ENCODE measurements around the gene BIVM. TPM values are rescaled to one million over a fixed set of nuclear protein-coding genes. Genes with fewer than 3 reads are reported as not detected.

BIVM gene, protein sequence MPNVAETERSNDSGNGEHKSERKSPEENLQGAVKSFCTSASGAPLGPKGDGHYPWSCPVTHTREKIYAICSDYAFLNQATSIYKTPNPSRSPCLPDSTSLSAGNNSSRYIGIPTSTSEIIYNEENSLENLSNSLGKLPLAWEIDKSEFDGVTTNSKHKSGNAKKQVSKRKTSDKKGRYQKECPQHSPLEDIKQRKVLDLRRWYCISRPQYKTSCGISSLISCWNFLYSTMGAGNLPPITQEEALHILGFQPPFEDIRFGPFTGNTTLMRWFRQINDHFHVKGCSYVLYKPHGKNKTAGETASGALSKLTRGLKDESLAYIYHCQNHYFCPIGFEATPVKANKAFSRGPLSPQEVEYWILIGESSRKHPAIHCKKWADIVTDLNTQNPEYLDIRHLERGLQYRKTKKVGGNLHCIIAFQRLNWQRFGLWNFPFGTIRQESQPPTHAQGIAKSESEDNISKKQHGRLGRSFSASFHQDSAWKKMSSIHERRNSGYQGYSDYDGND
- 10 to 100 TPM in 11 of 12 donors, not detected in 1; 24.6 to 53.0 (median 33.5) TPM for polyA plus RNA-seq (ENCODE audit: insufficient read length in 12 of 12)
- long read RNA-seq, donor 1, partial matches to known transcripts = 8 of 8 reads
- long read RNA-seq, donor 1, other reads (novel, unspliced or antisense) = 0 of 8 reads
- long read RNA-seq, donor 2, partial matches to known transcripts = 0 of 2 reads
- long read RNA-seq, donor 2, other reads (novel, unspliced or antisense) = 0 of 2 reads
- long read RNA-seq, donor 3, partial matches to known transcripts = 0 of 1 reads
- long read RNA-seq, donor 3, other reads (novel, unspliced or antisense) = 0 of 1 reads
- long read RNA-seq, donor 4, partial matches to known transcripts = 0 of 3 reads
- long read RNA-seq, donor 4, other reads (novel, unspliced or antisense) = 0 of 3 reads
- long read RNA-seq, donor 5, partial matches to known transcripts = 0 of 12 reads
- long read RNA-seq, donor 5, other reads (novel, unspliced or antisense) = 5 of 12 reads
- long read RNA-seq, donor 6, partial matches to known transcripts = 0 of 3 reads
- long read RNA-seq, donor 6, other reads (novel, unspliced or antisense) = 0 of 3 reads
- long read RNA-seq, donor 7, partial matches to known transcripts = 0 of 3 reads
- long read RNA-seq, donor 7, other reads (novel, unspliced or antisense) = 0 of 3 reads
- long read RNA-seq, donor 8, partial matches to known transcripts = 0 of 2 reads
- long read RNA-seq, donor 8, other reads (novel, unspliced or antisense) = 0 of 2 reads
- long read RNA-seq, donor 9, partial matches to known transcripts = 0 of 2 reads
- long read RNA-seq, donor 9, other reads (novel, unspliced or antisense) = 0 of 2 reads
- long read RNA-seq, donor 10, partial matches to known transcripts = 0 of 3 reads
- long read RNA-seq, donor 10, other reads (novel, unspliced or antisense) = 0 of 3 reads
- long read RNA-seq, donor 11, partial matches to known transcripts = 0 of 3 reads
- long read RNA-seq, donor 11, other reads (novel, unspliced or antisense) = 0 of 3 reads

DNA sequence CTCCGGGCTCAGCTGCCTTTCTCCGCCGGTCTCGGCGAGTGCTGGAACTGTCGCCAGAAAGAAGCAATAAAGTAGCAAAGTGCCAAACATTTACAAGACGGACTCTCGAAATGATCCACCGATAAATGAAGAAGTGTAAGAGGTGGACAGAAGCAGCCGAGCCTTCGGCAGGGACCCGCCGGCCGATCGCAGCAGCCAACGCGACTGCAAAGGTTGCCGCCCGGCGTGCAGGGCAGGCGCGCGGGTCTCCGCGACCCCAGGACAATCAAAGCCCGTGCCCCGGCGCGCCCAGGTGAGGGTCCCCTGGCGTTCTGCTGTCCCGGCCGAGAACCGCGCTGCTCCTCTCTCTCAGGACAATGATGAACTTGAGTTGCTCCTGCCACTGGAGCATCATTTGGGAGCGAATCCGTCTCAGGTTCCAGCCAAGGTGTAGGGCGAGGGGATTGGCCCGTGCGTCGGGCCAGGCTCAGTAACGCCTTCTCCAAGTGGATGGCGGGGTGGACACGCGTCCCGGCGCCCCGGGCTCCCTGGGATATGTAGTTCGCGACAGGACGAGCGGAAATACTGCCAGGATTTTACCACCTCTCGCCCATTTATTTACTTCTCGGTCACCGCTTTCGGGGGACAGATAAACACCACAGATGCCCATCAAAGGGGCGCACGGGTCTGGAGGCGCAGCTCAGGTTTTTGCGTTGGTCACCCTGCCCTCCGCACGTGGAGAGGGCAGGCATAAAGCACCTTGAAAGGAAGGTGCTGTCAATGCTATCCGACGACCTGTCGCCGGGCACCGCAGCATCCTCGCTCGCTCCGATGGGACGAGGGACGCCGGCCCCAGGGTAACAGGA, at the start of gene BIVM, which contains the start of gene POGLUT2:
Gene BIVM (plus strand): TSS at position 539 of the 845 bp plus-strand sequence. CDS start 8,149 bp downstream, outside the sequence.
Gene POGLUT2 (minus strand): TSS at position 396 of the 845 bp plus-strand sequence. CDS start 306 bp downstream, at position 90.
- peak; percentile 93 for DNase-seq

DNA sequence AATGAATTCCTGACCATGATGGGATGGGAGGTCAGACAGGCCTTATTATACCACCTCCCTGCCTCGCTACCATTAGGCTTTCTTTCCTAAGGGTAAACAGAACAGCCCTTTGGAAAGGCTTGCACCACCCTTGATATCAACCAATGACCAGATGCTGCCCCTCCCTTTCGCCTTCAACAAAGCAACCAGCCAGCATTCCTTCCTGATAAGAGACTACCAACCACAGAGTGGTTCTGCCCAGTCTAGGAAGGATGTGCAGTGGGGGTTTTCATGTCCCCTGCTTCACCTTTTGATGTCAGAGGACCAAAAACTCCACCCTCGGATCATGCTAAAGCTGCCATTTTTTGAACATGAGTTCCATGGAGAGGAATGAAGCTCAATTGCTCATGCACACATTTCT, 47.0 kb upstream of the BIVM start:
- no peak for DNase-seq

DNA sequence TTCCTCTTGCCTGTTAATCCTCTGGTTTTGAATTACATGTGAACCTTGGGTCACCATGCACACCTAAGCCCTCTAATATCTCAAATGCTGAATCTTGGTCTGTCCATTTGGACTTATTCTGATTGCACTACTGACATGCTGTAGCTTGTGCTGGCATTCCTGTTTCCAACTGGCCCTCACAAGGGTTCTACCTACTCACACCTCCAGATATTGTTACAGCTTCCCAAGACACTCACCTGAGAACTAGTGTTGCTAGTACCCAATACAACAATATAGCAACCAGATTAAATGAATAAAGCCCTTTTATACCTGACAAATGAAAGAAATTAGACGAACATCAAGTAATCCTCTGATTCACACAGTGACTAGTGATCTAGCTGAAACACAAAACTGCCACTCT, 41.9 kb upstream of the BIVM start:
- no peak for DNase-seq

DNA sequence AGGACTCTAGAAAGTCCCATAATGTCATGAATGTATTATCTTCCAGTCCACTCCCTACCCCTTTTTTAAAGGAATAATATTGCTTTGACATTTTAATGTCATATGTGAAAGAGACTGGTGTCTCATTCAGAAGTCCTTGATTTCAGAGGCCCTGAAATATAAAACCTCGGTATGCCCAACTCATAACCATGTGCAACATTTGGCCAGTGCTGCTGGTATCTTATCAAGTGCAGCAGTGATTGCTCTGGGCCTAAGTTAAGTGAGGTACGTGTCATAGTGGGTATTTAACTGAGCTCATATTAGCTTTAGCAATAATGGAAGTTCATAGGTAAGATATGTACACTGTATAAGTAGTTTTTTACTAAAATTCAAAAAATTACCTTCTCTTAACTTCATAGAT, 40.1 kb upstream of the BIVM start:
- DNase-seq = no peak

DNA sequence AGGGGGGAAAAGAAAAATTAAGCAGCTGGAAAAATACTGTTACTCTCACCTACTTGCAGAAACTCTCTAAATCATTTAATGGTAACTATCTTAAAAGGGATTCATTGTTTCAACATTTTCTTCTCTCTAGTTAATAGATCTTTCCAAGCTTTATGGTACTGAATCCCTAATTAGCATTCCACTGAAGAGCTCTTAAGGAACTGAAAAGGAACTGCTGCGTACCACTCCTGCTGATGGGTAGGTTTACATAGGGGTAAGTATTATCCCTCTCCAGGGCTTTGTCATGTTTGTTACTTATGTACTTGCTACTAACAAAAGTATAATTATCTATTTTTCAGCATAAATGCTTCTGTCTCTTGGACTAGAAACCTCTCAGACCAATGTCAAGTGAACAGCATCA, 37.8 kb upstream of the BIVM start:
- no peak for DNase-seq

DNA sequence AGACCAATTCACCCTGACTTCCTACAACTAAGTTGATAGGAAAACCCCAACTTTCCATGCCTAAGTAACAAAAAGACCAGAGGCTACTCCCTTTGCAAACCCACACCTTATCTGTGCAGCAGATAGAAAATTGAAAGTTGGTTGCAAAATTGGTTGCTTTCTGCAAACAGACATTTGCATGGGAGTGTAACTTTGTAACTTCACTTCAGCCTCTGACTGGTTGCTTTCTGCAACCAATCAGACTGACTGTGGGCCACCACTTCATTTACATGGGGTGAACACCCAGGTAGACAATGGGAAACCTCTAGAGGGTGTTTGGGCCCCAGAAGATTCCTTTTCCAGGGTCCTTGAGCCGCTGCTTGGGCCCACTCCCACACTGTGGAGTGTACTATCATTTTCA, 35.2 kb upstream of the BIVM start:
- DNase-seq = no peak

DNA sequence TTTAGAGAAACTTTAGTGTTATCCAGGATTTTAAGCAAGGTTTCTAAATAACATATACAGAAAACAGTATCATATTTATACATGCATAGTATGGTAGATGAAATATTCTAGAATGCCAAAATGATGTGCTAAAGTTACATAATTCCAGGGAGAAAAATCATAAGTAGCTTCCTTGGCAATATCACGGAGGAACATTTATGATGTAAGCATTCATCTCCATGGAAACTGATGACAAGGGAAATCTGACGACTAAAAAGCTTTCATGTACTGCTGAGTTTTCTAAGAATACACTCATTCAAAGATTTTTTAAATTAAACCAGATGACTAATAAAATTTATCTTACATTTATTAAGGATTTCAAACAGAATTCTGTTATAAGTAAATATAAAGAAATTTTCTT, 30.0 kb upstream of the BIVM start:
- DNase-seq = peak; percentile 12

DNA sequence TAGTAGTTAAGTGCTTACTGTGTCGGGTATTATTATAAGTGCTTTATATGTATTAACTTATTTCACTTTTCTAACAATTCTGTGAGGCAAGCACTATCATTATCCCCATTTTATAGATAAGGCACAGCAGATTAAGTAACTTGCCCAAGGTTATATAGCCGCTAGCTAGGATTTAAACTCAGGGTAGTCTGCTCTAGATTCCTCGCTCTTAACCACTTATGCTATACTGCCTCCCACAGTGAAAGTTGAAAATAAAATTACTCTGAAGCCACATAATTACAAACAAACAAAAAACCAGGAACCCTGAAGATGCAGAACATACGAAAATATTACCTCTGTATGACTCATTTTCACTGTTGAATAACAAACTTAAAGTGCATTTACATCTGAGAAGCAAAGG, 29.2 kb upstream of the BIVM start:
- DNase-seq = no peak

DNA sequence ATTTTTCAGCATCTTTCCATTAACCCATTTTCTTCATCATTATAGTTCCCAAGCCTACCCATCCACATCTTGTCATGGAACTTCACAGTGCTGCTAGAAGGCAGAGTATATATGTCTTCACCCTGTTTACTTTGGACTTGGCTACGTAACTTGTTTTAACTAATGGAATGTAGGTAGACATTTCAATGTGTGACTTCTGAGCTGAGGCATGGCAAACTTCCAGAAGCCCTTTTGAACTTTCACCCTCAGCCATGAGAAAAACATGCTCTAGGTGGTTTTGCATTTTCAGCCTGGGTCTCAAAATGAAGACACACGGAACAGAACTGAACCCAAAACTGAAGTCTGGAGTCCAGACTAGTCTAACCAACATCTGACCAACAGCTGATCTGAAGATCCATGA, 28.5 kb upstream of the BIVM start:
- no peak for DNase-seq

DNA sequence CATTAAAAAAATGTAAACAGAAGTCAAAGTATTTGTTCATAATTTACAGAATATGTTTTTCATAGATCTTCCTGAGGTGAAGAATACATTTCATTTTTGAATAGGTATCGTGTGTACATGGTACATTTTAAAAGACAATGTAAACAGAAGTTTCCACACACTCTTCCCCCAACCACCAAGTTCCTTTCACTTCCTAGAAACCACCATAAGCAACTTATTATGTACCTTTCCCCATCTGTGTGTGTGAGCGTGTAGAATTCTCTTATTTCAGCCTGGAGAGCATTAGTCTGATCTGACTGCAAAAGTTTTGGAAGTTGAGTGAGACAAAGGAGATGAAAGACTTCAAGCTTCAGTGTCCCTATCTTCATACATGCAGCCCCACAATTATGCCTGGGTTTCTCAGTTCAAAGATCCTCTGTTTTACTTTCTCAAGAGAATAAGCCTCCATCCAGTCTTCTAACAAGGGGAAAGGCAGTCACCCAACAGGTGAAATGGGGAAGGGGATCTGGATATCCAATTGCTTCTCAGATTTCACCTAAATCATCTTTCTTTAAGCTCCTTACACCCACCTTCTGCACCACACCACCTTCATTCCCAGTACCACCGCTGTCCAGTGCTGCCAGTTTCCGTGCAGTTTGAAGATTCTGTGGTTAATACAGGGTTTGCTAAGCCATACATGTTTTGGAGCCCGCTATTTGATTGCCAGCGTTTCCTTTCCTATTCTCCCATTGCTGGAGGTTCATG, 27.4 kb upstream of the BIVM start:
- DNase-seq = no peak

DNA sequence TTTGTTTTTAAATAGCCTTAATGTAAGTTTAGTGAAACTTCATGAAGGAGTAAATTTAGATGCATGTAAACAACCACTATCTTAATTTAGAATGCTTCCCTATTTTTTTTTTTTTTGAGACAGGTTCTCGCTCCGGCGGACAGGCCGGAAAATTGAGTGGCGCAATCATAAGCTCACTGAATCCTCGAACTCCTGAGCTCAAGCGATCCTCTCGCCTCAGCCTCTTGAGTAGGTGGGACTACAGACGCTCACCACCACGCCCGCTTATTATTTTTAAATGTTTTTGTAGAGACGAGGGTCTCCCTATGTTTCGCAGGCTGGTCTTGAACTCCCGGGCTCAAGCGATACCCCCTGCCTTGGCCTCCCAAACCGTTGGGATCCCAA, 26.9 kb upstream of the BIVM start:
- DNase-seq = no peak

DNA sequence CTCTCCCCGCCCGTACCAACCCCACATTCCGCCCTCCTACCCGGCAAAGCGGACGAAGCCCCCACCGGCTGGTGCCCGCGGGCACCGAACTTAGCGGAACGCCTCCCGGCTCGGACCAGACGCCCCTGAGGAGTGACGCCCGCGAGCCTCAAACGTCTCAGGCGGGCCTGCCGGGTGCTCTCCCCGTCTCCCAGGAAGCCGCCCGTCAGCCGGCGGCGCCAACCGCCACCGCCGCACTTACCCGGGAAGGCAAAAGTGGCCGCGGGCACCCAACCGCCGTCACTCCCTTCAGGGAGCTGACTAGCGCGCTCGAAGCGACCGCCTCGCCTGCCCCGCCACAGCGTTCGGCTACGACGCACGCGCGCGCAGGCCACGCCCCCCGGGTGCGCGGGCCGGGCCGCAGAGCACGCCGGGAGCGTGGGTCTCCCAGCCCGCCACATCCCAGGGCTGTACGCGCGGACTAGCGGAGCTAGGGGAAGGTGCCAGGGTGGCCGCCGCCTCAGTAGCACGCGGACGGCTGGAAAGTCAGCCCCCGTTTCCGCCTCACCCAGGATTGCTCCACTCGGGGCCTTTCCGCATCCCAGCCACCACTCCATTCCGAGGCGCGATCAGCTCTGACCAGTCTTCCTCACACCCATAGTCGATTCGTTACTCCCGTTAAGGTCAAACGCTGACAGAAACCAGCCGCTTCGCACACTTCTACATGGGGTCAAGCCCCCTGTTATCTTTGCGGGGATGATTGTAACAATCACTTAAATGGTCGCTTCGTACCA, 25.3 kb upstream of the BIVM start, which contains the start of gene TEX30:
Gene TEX30 (minus strand): TSS at position 346 of the 773 bp plus-strand sequence. CDS start 3,760 bp downstream, outside the sequence.
- peak; percentile 82 for DNase-seq

DNA sequence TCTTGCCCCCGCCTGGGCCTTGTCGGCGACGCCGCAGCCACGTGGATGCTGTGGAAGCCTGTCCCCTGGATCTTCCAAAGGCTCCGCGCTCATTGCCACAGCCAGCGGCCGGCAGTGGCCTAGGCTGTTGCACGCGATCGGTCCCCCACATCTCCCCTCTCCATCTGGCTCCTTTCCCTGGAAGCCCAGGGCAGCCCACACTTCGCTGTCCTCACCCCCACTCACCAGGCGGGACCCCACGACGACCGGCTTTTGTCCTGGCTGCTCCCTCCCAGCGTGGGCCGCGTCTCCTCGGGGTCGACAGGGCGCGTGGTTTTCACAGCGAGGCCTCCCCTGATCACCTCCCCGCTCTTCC, 24.7 kb upstream of the BIVM start:
- DNase-seq = no peak

DNA sequence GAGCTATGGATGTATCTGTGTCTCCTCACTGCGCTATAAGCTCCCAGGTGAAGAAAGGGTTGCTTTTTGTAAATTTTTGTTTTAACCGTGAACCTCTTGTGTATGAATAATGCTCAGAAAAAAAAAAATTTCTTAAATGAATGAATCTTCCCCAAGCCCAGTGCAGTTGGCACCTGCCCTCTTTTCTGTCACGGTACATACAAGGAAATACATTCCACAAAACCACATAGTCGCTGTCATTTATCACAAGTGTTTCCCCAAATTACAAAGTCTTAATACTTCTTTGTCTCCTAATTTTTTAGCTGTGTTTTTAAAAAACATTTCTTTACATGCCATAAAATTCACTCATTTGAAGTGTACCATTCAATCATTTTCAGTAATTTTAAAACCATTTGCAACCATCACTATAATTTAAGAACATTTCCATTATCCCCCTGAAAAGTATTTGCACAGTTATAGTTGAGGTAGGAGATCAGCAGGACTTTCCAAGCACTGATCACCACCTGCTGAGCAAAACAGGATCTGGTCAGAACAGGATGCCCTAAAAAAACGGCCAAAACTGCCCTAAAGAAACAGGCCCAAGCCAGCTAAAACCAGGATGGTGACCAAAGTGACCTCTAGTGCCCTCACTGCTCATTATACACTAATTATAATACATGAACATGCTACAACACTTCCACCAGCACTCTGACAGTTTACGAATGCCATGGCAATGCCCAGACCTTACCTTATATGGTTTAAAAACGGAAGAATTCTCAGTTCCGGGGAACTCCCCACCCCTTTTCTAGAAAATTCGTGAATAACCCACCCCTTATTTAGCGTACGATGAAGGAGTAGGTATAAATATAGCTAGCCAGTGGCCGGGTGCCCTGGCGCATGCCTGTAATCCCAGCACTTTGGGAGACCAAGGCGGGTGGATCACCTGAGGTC, 24.1 kb upstream of the BIVM start:
- no peak for DNase-seq

DNA sequence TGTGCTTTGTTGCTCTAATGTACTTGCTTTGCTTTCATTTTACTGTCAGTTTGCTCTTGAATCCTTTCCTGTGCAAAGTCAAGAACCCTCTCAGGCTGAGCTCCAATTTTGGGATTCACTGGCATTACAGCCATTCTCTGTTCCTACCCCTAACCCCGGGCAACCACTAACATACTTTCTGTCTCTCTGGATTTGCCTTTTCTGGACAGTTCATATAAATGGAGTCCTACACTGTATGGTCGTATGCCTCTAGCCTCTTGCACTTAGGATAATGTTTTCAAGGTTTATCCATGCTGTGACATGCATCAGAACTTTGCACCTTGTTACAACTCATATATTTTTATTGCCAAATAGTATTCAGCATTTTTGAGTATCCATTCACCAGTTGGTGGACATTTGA, 22.6 kb upstream of the BIVM start:
- no peak for DNase-seq

DNA sequence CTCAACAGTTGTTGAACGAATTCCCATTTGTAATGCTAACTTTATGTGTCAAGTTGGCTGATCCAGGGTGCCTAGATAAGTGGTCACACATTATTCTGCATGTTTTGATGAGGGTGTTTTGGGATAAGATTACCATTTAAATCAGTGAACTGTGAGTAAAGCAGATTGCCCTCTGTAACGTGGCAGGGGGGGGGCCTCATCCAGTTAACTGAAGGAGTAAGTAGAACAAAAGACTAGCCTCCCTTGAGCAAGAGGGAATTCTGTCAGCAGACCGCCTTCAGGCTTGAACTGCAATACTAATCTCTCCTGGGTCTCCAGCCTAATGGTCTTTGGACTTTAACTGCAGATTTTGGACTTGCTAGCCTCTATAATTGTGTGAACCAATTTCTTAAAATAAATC, 21.2 kb upstream of the BIVM start:
- no peak for DNase-seq

DNA sequence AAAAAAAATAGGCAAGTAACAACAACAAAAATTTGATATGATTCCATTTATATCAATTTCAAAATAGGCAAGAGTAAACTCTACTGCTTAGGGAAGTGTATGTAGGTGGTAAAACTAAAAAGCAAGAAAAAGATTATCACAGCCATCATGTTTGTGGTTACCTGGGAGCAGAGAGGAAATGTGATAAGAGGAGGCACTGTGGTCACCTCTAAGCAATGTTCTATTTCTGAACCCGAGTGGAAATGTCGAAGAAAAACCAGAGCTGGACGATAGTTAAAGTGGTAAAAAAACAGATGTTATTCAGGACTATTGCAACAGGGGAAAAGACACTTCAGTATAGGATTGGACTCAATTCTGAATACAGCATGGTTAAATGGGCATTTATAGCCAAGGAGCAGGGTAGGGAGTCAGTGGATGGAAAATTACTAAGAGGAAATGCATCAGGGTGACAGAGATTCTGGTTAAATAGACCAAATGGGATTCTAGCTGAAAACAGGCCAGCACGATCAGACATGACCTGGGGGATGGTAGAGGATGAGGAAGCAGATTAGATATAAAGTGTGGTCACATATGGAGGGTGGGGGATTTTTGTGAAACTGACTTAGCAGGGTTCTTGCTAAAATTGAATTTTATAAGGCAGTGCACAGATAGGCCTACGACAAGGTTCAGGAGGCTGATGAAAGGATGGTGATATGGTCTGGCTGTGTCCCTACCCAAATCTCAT, 19.3 kb upstream of the BIVM start:
- DNase-seq = no peak

All from muscle of arm (tissue), 14 donors.